ENCODE data around the gene PDE4D. TPM values are rescaled to one million over a fixed set of nuclear protein-coding genes. Genes with fewer than 3 reads are reported as not detected.

PDE4D gene
- total RNA-seq, 6 experiments from 2014 or later, result 1.6 to 10.3 (median 5.6) TPM

DNA sequence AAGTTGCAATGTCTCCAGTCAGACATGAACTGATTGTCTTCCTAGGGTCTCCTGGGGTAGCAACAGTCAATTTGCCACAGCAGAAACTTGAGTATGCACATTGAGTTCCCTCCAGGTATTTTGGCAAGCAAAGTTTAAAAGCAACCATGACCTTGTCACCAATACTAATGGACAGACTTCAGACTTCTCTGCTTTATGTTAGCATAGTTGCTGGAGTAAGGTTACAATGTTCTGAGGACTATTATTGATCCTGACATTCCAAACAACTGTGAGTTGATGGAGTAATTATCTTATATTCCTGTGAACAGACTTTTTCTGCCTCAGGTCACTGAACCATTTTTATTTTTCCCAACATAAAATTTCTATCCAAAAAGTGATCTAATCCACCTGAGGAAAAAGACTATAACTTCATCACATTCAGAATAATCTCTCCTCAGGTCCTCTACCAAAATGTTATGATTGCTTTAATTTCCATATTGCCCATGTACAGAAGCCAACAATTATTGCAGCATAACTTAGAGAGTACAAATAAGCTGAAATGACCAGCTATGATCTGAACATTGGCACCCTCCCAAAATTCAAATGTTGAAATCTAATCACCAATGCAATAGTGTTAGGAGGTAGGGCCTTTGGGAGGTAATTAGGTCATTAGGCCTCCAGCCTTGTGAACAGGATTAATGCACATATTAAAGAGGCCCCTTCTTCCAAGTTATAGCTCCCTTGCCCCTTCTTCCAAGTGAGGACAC lies 228.3 kb downstream of the PDE4D start:
- no peaks in the 10 kb centered on the region for H3K9me3 ChIP-seq
- ATAC-seq (peak; percentile 54 to 73 (median 66)), DNase-seq (no peak)
- H3K27ac ChIP-seq, result peak overlapping the region in 1 of 3 donors; percentile 6
- no peaks in the 10 kb centered on the region for H3K36me3 ChIP-seq
- peaks cover 0 to 36% (median 13%) of the 10 kb centered on the region in 4 donors for H3K4me1 ChIP-seq
- intact Hi-C loops (cut with DNase I), result loop anchor here in 1 of 2 donors (10.0 kb wide), 1 partner anchor 280 kb away; no protein-coding TSS in a partner anchor
- no peak overlapping the region for H3K4me3 ChIP-seq
- no peaks in the 10 kb centered on the region for H3K27me3 ChIP-seq
- no peak for TF ChIP-seq POLR2A (IDR thresholded peaks at IDR 0.05)
- TF ChIP-seq, protein P1, sequence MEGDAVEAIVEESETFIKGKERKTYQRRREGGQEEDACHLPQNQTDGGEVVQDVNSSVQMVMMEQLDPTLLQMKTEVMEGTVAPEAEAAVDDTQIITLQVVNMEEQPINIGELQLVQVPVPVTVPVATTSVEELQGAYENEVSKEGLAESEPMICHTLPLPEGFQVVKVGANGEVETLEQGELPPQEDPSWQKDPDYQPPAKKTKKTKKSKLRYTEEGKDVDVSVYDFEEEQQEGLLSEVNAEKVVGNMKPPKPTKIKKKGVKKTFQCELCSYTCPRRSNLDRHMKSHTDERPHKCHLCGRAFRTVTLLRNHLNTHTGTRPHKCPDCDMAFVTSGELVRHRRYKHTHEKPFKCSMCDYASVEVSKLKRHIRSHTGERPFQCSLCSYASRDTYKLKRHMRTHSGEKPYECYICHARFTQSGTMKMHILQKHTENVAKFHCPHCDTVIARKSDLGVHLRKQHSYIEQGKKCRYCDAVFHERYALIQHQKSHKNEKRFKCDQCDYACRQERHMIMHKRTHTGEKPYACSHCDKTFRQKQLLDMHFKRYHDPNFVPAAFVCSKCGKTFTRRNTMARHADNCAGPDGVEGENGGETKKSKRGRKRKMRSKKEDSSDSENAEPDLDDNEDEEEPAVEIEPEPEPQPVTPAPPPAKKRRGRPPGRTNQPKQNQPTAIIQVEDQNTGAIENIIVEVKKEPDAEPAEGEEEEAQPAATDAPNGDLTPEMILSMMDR (IDR thresholded peaks at IDR 0.05), result no peak

DNA sequence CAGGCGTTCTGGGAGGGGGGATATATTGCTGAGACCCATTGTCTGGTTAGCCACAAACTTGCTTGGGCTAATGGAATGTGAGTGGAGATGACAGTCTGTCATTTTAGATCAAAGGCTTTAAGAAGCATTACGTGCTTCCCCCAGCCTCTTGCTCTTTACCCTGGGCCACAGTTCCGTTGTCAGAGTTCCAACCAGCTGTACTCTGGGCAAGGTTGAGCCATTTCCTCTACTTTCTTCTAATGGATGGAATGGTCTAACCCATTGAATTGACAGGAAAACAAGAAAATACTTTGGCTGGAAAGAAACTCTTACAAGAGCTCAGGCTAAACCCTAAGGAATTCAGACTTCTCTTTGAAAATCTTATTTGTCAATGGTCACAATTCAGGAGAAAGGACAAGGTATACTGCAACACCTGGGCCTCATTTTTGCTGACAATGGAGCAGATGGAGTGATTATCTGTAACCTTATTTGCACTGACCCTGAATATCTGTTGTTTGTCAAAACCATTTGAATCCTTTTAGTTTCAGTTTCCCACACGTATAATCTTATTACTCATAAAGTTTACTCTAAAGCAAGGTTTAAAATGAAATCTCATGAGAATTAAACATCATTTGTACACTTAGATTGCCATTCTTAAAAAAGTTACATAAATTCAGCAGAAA lies 231.4 kb downstream of the PDE4D start:
- intact Hi-C loops (cut with DNase I), result loop anchor here in 1 of 2 donors (10.0 kb wide), 1 partner anchor 277 kb away; no protein-coding TSS in a partner anchor
- Histone ChIP-seq H3K27ac (peak overlapping the region; percentile 35 to 52 (median 51)), H3K4me1 (peaks cover 0 to 36% (median 13%) of the 10 kb centered on the region in 4 donors), H3K27me3 (no peaks in the 10 kb centered on the region), H3K36me3 (no peaks in the 10 kb centered on the region), H3K4me3 (peak overlapping the region in 1 of 3 donors; percentile 1), H3K9me3 (no peaks in the 10 kb centered on the region)
- TF ChIP-seq POLR2A (IDR thresholded peaks at IDR 0.05), result no peak
- TF ChIP-seq, protein P1 (IDR thresholded peaks at IDR 0.05), result no peak
- ATAC-seq, result peak; percentile 66 to 75 (median 72)
- DNase-seq, result no peak
- WGBS (ENCODE audit: insufficient coverage, low coverage, low lambda C conversion rate, missing lambda C conversion rate), result 19% methylated on average over 4 of the region's 4 CpGs

DNA sequence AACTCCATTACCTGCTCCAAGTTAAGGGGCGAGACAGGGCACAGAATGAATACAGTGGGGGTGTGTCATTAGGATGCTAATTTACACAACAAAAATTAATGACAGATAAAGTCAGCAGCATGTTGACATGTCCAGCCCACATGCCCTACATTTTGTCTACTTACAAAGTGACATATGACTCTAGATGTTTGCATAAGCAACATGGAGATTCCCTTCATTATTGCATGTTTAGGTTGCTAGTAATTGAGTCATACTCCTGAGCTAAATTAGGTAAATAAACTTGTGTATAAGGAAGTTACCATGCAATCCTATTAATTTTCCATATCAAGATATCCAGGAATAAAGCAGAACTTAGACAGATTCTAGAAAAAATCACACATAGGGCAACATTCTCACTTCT lies 232.2 kb downstream of the PDE4D start:
- no peaks in the 10 kb centered on the region for H3K27me3 ChIP-seq
- WGBS (ENCODE audit: insufficient coverage, low coverage, low lambda C conversion rate, missing lambda C conversion rate), result 87% methylated on average over 1 of the region's 1 CpG
- TF ChIP-seq, protein P1 (IDR thresholded peaks at IDR 0.05), result no peak
- no peak for TF ChIP-seq POLR2A (IDR thresholded peaks at IDR 0.05)
- intact Hi-C loops (cut with DNase I), result loop anchor here in 1 of 2 donors (10.0 kb wide), 1 partner anchor 277 kb away; no protein-coding TSS in a partner anchor
- ATAC-seq (no peak), DNase-seq (no peak)
- no peak overlapping the region for H3K4me3 ChIP-seq
- peaks cover 0 to 36% (median 13%) of the 10 kb centered on the region in 4 donors for H3K4me1 ChIP-seq
- no peaks in the 10 kb centered on the region for H3K9me3 ChIP-seq
- H3K36me3 ChIP-seq, result no peaks in the 10 kb centered on the region
- H3K27ac ChIP-seq, result peak overlapping the region in 1 of 3 donors; percentile 52

DNA sequence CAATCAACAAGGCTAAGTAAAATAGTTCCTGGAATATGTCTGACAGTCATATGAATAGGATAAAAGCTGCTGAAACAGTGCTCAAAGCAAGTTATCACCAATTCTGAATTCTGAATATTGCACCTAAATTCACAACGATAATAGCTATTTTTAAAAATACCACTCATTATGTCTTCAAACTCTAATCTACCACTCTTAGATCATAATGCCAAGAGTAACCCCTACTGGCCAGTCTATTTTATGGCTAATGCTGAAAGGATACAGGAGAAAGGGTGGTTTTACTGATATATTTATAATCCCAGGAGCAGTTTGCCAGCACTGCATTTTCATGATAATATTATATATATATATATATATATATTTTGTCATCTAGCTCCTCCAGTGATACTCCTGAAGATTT lies 232.8 kb downstream of the PDE4D start:
- TF ChIP-seq POLR2A (IDR thresholded peaks at IDR 0.05), result no peak
- TF ChIP-seq, protein P1 (IDR thresholded peaks at IDR 0.05), result peak in 3 of 4 donors; percentile 34 to 53 (median 38)
- ATAC-seq, result peak in 3 of 4 donors; percentile 53 to 62 (median 55)
- Histone ChIP-seq H3K4me3 (no peak overlapping the region), H3K36me3 (no peaks in the 10 kb centered on the region), H3K27me3 (no peaks in the 10 kb centered on the region), H3K9me3 (no peaks in the 10 kb centered on the region), H3K27ac (no peak overlapping the region), H3K4me1 (peaks cover 0 to 35% (median 11%) of the 10 kb centered on the region in 4 donors)
- WGBS (ENCODE audit: insufficient coverage, low coverage, low lambda C conversion rate, missing lambda C conversion rate), result 4% methylated on average over 1 of the region's 1 CpG
- intact Hi-C loops (cut with DNase I), result loop anchor here in 1 of 2 donors (10.0 kb wide), 1 partner anchor 276 kb away; no protein-coding TSS in a partner anchor
- DNase-seq, result no peak

Data from right lobe of liver (tissue), 6 donors.